GM18951 (cell line): ENCODE data around the gene CXCL1.

ENCODE experiments used
- POLR2A ChIP-seq: IDR thresholded peaks from 4 replicates; pipeline ENCODE4 v1.6.1; 2011; ENCODE audit warnings: mild to moderate bottlenecking; ENCODE audit not compliant: insufficient read length, insufficient read depth; ENCODE audit errors: extremely low read depth
- in situ Hi-C: fragments of 300-500 bp; cut with MboI; formaldehyde crosslinking; loops from one replicate; pipeline ENCODE4 v1.12.0; 2022; ENCODE audit warnings: low sequenced_read_pairs, mixed read lengths, inconsistent platforms; ENCODE audit not compliant: unreplicated experiment

The CXCL1 gene

GRCh38 chr4:73843369-73843768 is 25.8 kb upstream of the CXCL1 start:
- TF ChIP-seq POLR2A = no peak
- in situ Hi-C loops = no loop called here

- no peak for TF ChIP-seq POLR2A
- in situ Hi-C loops = no loop called here
Measured at GRCh38 chr4:73844345-73844744, 24.8 kb upstream of the CXCL1 start.

DNA sequence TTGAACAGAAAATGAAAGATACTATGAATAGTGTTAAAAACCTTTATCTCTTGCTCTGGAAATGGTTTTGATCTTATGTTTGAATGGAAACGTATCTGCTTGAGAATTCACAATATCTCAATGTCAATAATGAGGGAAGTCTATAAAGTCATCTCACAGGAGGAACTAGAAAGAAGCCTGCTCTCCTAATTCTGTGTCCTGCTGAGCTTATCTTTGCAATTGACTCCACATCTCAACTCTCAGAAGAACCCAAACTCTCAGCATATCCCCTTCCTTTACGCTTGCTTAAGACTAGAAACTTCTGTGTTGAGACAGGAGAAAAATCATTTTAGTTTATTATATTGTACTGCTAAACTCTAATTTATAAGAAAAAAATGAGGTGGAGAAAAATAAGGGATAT is 24.4 kb upstream of the CXCL1 start:
- TF ChIP-seq POLR2A = no peak

DNA sequence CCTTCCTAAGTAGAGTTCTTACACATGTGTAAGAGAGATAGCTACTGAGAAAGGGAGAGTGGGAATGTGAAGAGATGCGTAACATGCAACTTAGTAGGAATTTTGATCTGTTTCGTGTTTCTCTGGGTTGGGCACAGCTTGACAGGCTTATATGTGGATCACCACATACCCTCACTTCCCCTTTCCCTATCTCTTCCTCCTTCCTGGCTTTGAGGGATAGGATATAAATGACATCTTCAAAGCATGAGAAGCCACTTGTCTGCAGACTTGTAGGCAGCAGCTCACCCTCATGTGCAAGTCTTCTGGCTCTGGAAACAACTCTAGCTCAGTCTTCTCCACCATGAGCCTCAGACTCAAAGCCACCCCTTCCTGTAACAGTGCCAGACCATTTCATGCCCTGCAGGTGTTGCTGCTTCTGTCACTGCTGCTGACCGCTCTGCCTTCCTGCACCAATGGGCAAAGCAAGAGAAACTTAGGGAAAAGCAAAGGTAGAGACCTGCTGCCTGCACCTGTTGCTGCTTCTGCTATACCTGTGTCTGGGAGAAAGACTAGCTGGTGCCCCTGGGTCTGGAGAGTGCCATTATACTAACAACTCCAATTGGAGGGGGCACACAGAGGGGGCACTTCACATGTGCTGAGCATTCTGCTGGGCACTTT is 21.5 kb upstream of the CXCL1 start:
- in situ Hi-C loops = no loop called here
- no peak for TF ChIP-seq POLR2A

More for the DNA sequence above, 24.4 kb upstream of the CXCL1 start:
- in situ Hi-C loops = no loop called here

- TF ChIP-seq POLR2A = no peak
- in situ Hi-C loops = no loop called here
Measured at GRCh38 chr4:73848183-73848777, 20.9 kb upstream of the CXCL1 start.

- in situ Hi-C loops = no loop called here
- no peak for TF ChIP-seq POLR2A
Measured at GRCh38 chr4:73850261-73850970, 18.8 kb upstream of the CXCL1 start.

DNA sequence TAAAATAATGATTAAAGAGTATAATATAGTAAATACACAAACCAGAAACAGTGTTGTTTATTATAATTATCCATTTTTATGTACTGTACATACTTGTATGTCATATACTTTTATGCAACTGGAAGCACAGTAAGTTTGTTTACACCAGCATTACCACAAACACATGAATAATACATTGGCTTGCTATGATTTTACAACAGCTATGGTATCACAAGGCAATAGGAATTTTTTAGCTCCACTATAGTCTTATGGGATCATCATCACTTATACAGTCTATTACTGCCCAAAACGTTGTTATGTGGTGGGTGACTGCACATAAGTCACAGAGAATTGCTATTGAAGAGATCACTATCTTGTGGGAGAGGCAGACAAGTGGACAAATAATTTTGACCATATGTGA is 17.9 kb upstream of the CXCL1 start:
- no peak for TF ChIP-seq POLR2A
- in situ Hi-C loops = no loop called here

DNA sequence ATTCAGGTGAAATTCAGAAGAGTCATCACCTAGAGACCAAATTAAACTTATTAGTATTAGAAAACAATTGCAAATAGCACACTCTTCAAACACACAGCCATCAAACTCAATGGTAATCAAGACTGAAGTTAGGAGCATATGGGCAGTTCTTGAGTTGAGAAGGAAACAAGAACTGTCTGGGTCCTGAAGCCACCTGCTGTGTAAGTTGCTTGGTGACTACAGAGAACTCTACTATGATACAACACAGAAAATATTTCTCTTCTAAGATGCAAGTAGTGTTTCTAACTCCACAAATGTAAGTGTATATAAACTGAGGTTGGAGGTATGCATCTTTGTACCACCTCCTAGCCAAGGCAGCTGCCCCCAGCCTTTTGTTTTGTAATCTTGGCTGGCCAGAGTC is 16.4 kb upstream of the CXCL1 start:
- in situ Hi-C loops = no loop called here
- TF ChIP-seq POLR2A = no peak

DNA sequence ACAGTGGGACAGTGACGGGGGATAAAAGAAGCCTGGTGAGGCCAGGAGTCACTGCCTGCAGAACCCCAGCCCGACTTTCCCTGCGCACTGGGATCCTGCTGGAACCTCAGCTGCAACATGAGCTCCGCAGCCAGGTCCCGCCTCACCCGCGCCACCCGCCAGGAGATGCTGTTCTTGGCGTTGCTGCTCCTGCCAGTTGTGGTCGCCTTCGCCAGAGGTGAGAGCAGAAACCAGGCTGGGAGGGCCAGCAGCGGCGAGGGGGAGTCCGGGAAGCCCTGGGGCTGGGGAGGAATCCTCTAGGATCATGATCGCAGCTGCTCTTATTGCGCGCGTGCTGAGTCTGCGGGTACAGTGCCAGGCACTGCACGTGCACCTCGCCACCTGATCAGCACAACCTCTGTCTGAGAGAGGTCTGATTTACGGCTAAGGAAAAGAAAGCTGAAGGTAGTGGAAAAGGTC is 15.9 kb upstream of the CXCL1 start, which contains the start of gene PF4V1:
PF4V1 (plus strand) TSS at position 51 of the 459 bp plus-strand sequence; CDS start at position 118, 67 bp downstream.
- TF ChIP-seq POLR2A = no peak
- in situ Hi-C loops = no loop called here

DNA sequence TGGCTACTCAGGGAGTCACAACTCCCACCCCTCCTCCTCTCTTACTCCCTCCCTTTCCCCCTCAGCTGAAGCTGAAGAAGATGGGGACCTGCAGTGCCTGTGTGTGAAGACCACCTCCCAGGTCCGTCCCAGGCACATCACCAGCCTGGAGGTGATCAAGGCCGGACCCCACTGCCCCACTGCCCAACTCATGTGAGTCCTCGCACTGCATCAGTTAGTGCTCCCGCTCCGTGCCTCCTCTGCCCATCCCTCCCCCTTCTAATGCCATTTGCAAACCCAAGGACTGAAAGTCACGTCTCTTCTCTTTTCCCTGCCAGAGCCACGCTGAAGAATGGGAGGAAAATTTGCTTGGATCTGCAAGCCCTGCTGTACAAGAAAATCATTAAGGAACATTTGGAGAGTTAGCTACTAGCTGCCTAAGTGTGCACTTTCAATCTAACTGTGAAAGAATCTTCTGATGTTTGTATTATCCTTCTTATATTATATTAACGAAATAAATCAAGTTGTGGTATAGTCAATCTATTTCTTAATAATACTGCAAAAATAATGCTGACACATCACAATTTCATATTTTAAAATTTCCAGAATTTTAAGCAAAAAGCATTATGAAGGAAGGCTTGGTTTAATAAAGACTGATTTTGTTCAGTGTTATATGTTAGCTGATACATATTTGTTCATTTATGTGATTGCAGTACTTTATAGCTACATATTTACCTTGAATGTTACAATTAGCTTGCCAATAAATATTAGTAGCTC is 15.3 kb upstream of the CXCL1 start:
- in situ Hi-C loops = no loop called here
- no peak for TF ChIP-seq POLR2A

DNA sequence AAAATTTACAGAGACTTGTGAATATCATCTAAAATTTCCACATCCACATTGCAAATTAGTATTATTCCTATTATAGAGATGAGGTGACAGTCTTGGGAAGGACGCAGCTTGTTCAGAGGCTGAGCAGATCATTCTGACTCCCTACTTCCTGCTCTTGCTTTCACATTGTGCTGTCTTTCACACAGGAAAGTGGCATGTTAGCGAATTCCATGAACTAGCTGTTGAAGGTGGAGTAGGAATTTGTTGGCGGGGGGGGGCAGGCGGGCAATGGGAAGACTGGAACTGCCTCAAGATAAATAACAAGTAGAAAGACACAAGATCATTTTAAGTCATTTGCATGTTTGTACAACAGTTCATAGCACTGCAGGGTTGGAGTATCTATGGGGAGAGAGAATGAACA is 13.8 kb upstream of the CXCL1 start:
- in situ Hi-C loops = no loop called here

DNA sequence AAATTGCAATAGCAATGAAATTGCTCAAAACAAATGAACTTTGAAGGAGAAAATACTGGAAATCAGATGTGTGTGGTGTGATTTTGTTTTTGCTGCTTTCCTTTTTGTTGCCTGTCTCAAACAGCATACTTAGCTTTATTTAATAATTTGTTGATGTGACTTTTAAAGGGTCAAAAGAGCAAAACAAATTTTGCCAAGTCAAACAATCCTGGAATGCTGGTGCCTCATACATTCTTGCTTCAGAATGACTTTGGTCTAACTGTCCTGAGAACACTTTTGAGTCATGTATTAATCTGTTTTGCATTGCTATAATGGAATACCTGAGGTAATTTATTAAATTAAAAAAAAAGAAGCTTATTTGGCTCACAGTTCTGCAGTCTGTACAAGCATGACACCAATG is 12.7 kb upstream of the CXCL1 start:
- no peak for TF ChIP-seq POLR2A
- in situ Hi-C loops = no loop called here

More for the DNA sequence above, 13.8 kb upstream of the CXCL1 start:
- no peak for TF ChIP-seq POLR2A

GRCh38 chr4:73859614-73860088 is 9.5 kb upstream of the CXCL1 start:
- in situ Hi-C loops = no loop called here

DNA sequence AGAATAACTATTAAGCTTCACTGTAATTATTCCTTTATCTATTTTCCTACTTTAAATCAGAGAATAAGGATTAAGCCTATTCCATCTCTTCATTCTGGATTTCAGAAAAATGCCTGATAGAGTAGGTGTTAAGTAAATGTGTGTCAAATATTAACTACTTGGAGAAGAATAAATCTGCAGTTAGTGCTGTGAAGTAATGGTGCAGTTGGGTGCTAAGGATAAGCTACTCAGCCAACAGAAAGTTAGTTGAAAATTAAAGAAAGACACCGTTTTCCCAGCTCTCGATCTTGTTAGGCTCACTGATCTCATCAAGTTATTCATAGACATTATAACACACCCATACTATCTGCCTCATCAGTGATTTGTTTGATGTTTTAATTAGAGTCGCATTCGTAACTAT is 9.0 kb upstream of the CXCL1 start:
- TF ChIP-seq POLR2A = no peak

More at GRCh38 chr4:73859614-73860088, 9.5 kb upstream of the CXCL1 start:
- TF ChIP-seq POLR2A = no peak

More for the DNA sequence above, 9.0 kb upstream of the CXCL1 start:
- in situ Hi-C loops = no loop called here
